Esophagus squamous epithelium (tissue), 5 donors: ENCODE results near the gene COL1A1. TPM values are rescaled to one million over a fixed set of nuclear protein-coding genes. Genes with fewer than 3 reads are reported as not detected.

Experiments used
- DNase-seq: peaks from one replicate; lab custom pipeline; 2025; lab: John Stamatoyannopoulos, UW
- H3K27ac ChIP-seq, 4 donors: fragments of 200-600 bp; sonication (generic); one replicate each; pipeline ENCODE4 v1.5.1; 2016 to 2019; ENCODE audit warnings: mild to moderate bottlenecking in 1 of 4
- H3K27me3 ChIP-seq, 4 donors: fragments of 200-600 bp; sonication (generic); 1 replicate in 3 of 4; 2 replicates in 1 of 4; pipeline versions ENCODE4 v1.5.1 to v1.6.0; 2017 to 2021; ENCODE audit warnings: antibody characterized with exemption in 1 of 4
- H3K36me3 ChIP-seq, 3 donors: fragments of 200-600 bp; sonication (generic); one replicate each; pipeline ENCODE4 v1.5.1; 2016 to 2019
- H3K4me1 ChIP-seq, 3 donors: fragments of 200-600 bp; sonication (generic); one replicate each; pipeline ENCODE4 v1.5.1; 2017 to 2019
- H3K4me3 ChIP-seq, 4 donors: fragments of 200-600 bp; sonication (generic); 1 replicate in 3 of 4; 2 replicates in 1 of 4; pipeline ENCODE4 v1.5.1; 2016 to 2019; ENCODE audit warnings: mild to moderate bottlenecking in 2 of 4, moderate library complexity in 1 of 4
- H3K9me3 ChIP-seq, 3 donors: fragments of 200-600 bp; sonication (generic); one replicate each; pipeline ENCODE4 v1.5.1; 2016 to 2019
- POLR2A ChIP-seq, 4 donors: fragments of 450-650 bp; IDR thresholded peaks; one replicate each; pipeline ENCODE4 v1.6.1; 2017; ENCODE audit warnings: antibody characterized with exemption in 4 of 4, mild to moderate bottlenecking in 4 of 4, moderate library complexity in 3 of 4
- WGBS, 2 donors: methylation state at CpG; one replicate each; pipeline ENCODE4 v1.1.5; 2018; 5-methylcytosine and 5-hydroxymethylcytosine counted together
- intact Hi-C: fragments of 100-400 bp; cut with DNase I; formaldehyde crosslinking; loops from one replicate; pipeline ENCODE4 v1.15.0; 2022
- total RNA-seq, 4 donors: library from RNA; depleted of rRNA; stranded (reverse); fragments of >200 nt; gene quantifications; one replicate each; pipeline ENCODE4 v1.1.0, GENCODE V29; 2016
- TF ChIP-seq, protein P1 (sequence below), 6 experiments: fragments of 450-650 bp in 4 of 6; fragments of 200-600 bp in 2 of 6; sonication (generic) in 2 of 6; IDR thresholded peaks; one replicate each; pipeline ENCODE4 v1.5.1; 2016 to 2019; ENCODE audit warnings: antibody characterized with exemption in 6 of 6, mild to moderate bottlenecking in 4 of 6, moderate library complexity in 4 of 6
- donor health status: DM: yes; HTN: yes; CAD: no.

The COL1A1 gene
- total RNA-seq, 4 donors from 2014 or later, result 12.4 to 20.8 (median 19.7) TPM

DNA sequence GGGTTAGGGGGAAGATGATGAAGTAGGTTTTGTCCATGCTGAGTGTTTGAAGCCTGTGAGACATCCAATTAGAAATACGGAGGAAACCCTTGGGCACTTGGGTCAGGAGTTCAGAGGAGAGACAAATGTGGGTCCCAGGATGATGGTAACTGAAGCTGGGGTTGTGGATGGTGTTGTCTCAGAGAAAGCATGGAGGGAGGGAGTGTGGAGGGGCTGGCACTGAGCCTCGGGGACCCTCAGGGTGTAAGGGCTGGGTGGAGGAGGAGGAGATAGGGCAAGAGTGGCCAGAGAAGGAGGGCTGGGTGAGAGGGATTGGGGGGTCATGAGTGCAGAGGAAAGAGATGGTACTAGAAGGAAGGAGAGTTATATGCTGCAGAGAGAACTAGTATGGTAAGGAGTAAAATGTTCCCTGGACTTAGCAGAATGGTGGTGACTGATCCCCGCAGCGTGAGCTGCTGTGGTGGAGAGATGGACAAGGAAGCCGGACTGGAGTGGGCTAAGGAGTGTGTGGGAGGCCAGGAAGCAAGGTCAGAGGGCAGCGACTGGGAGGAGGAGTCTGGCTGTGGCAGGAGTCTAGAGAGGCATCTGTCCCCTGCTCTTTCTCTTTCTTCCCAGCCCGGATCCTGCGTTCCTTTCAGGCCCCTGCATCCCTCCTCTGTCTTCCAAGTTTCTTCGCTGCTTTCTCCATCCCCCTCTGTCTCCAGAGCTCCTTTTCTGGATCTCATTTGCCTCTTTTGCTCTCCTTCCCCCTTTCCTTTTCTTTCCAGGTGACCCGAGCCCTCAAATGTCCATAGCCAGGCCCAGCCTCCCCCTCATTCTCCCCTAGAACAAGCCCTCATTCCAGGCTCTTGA lies 3.9 kb upstream of the COL1A1 start:
- Histone ChIP-seq H3K4me3 (no peak overlapping the region), H3K4me1 (peaks cover 12 to 89% (median 19%) of the 10 kb centered on the region in 3 donors), H3K36me3 (no peaks in the 10 kb centered on the region), H3K27me3 (peaks cover 0 to 90% (median 0%) of the 10 kb centered on the region in 4 donors), H3K27ac (peak overlapping the region in 3 of 4 donors; percentile 71 to 89 (median 75)), H3K9me3 (no peaks in the 10 kb centered on the region)
- DNase-seq, result no peak
- intact Hi-C loops, result no loop called here
- TF ChIP-seq POLR2A (IDR thresholded peaks at IDR 0.05), result no peak
- TF ChIP-seq, protein P1, sequence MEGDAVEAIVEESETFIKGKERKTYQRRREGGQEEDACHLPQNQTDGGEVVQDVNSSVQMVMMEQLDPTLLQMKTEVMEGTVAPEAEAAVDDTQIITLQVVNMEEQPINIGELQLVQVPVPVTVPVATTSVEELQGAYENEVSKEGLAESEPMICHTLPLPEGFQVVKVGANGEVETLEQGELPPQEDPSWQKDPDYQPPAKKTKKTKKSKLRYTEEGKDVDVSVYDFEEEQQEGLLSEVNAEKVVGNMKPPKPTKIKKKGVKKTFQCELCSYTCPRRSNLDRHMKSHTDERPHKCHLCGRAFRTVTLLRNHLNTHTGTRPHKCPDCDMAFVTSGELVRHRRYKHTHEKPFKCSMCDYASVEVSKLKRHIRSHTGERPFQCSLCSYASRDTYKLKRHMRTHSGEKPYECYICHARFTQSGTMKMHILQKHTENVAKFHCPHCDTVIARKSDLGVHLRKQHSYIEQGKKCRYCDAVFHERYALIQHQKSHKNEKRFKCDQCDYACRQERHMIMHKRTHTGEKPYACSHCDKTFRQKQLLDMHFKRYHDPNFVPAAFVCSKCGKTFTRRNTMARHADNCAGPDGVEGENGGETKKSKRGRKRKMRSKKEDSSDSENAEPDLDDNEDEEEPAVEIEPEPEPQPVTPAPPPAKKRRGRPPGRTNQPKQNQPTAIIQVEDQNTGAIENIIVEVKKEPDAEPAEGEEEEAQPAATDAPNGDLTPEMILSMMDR (IDR thresholded peaks at IDR 0.05), result no peak
- WGBS, 2 donors, result 58 to 67% methylated on average over 10 of the region's 10 CpGs

DNA sequence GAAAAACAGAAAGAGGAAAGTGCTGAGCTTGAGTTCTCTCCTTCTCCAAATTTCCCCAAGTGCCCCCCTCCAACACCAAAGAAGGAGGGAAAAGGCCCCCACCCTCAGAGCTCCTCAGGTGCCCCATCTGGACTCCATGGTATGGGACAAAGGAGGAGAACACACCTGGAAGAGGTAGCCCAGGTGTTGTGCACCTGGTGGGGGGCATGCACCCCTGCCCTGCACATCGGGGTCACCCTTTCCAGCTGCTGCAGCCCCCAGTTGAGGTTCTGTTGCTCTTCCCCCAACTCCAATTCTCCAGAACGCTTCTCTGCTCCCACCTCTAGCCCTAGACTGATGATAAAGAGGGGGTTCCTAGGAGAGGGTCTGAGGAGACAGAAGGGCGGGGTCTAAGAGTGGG lies 3.0 kb upstream of the COL1A1 start:
- 88 to 91% methylated on average over 2 to 3 of the region's 3 CpGs for WGBS, 2 donors
- Histone ChIP-seq H3K4me1 (peaks cover 20 to 90% (median 22%) of the 10 kb centered on the region in 3 donors), H3K36me3 (no peaks in the 10 kb centered on the region), H3K27me3 (peaks cover 0 to 90% (median 0%) of the 10 kb centered on the region in 4 donors), H3K9me3 (no peaks in the 10 kb centered on the region), H3K4me3 (no peak overlapping the region), H3K27ac (peak overlapping the region in 3 of 4 donors; percentile 71 to 89 (median 75))
- intact Hi-C loops, result loop anchor here (5.0 kb wide), 2 partner anchors 68 to 93 kb away; partner anchors contain the start of gene TMEM92
- no peak for DNase-seq
- TF ChIP-seq, protein P1 (IDR thresholded peaks at IDR 0.05), result no peak
- no peak for TF ChIP-seq POLR2A (IDR thresholded peaks at IDR 0.05)

DNA sequence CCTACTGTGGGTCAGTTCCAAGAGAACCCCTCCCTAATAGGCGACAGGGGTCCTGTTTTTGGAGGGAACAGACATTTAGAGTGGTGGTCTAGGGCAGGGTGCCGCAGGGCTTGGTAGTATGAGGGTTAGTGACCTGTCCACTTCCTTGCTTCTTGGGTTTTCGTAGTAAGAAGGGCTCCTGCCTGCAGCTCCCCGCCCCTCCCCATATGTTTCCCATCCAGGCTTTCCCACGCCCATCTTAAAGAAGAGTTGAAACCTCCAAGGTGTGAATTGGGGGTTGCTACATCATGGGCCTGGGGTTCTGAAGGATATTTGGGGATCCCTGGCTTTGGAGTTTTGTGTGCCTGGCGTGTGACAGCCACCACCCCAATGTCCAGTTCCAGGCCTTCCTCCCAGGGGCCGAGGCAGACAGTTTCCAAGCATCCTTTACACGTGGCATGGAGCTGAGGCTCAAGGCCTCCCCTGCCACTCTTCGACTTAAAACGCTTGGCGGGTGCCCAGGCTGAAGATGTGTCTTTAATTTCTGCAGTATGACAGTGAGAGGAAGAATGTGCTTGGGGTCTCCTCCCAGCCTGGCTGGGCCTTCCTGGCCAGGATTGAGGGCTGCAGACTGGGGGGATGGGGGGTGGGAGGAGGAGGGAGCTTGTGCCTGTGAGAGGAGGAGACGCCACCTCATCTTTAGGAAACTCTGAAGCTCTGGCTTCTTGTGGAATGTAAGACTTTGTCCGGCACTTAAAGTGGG lies 2.3 kb upstream of the COL1A1 start:
- 64 to 68% methylated on average over 8 to 12 of the region's 13 CpGs for WGBS, 2 donors
- peaks cover 22 to 90% (median 24%) of the 10 kb centered on the region in 3 donors for H3K4me1 ChIP-seq
- no peak for TF ChIP-seq POLR2A (IDR thresholded peaks at IDR 0.05)
- TF ChIP-seq, protein P1 (IDR thresholded peaks at IDR 0.05), result no peak
- H3K9me3 ChIP-seq, result no peaks in the 10 kb centered on the region
- H3K36me3 ChIP-seq, result no peaks in the 10 kb centered on the region
- H3K27me3 ChIP-seq, result peaks cover 0 to 89% (median 0%) of the 10 kb centered on the region in 4 donors
- H3K27ac ChIP-seq, result peak overlapping the region; percentile 7 to 89 (median 73)
- DNase-seq, result no peak
- no peak overlapping the region for H3K4me3 ChIP-seq
- intact Hi-C loops, result loop anchor here (5.0 kb wide), 2 partner anchors 69 to 94 kb away; partner anchors contain the start of gene TMEM92

DNA sequence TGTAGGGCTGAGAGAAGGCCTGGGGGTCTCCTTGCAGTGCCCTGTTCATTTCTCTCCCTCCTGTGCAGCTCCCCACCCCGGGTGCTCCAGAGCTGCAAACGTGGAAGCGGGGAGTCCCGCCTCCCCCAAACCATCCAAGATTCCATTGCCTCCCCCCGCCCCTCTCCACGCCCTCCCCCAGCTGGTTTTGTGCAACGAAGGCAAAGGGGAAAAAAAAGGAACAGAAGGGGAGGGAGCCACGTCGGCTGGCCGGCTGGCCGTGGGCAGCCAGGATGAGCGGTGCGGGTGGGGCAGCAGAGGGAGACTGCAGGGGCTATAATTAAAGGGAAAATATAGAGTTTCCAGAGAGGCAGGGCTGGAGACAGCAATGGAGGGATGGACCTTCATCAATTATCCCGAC lies 1.7 kb upstream of the COL1A1 start:
- H3K4me1 ChIP-seq, result peaks cover 24 to 96% (median 28%) of the 10 kb centered on the region in 3 donors
- TF ChIP-seq, protein P1 (IDR thresholded peaks at IDR 0.05), result no peak
- no peak for TF ChIP-seq POLR2A (IDR thresholded peaks at IDR 0.05)
- intact Hi-C loops, result loop anchor here (5.0 kb wide), 2 partner anchors 69 to 94 kb away; partner anchors contain the start of gene TMEM92
- no peak overlapping the region for H3K4me3 ChIP-seq
- WGBS, 2 donors, result 48 to 52% methylated on average over 4 to 11 of the region's 14 CpGs
- peaks cover 0 to 85% (median 0%) of the 10 kb centered on the region in 4 donors for H3K27me3 ChIP-seq
- peak overlapping the region; percentile 7 to 89 (median 73) for H3K27ac ChIP-seq
- H3K36me3 ChIP-seq, result no peaks in the 10 kb centered on the region
- no peak for DNase-seq
- no peaks in the 10 kb centered on the region for H3K9me3 ChIP-seq
